Panc1 (cell line): ENCODE data around the gene CEACAM5. TPM values are rescaled to one million over a fixed set of nuclear protein-coding genes. Genes with fewer than 3 reads are reported as not detected.

Source experiments
- ATAC-seq: fragments of 200-7000 bp; cut with Tn5 transposase; 2 replicates; pipeline ENCODE4 v1.9.1; 2020; ENCODE audit warnings: mild to moderate bottlenecking, moderate library complexity
- BruUV-seq: library from RNA; stranded (reverse); fragments of 400-500 nt; replicated peaks from 2 replicates; lab custom pipeline; 2021; lab: Mats Ljungman, UMichigan
- CTCF ChIA-PET: fragments of 300-600 bp; sonication (Branson Sonifier 250); formaldehyde crosslinking; loops from one replicate; lab custom pipeline; 2022; ENCODE audit warnings: antibody characterized with exemption; lab: Charles Lee
- POLR2A ChIA-PET: fragments of 300-600 bp; sonication (Branson Sonifier 250); formaldehyde crosslinking; loops from one replicate; lab custom pipeline; 2022; ENCODE audit warnings: antibody characterized with exemption; lab: Charles Lee
- DNase-seq: peaks from one replicate; pipeline ENCODE4 v3.0.0-alpha.2; 2010; ENCODE audit warnings: low read depth, low spot score
- H3K27ac ChIP-seq: 2 replicates; pipeline ENCODE4 v1.5.1; 2011; ENCODE audit warnings: mild to moderate bottlenecking, low read length, inconsistent platforms
- H3K27me3 ChIP-seq: fragments of 200-500 bp; sonication (Bioruptor generic); 2 replicates; pipeline ENCODE4 v1.6.0; 2014; ENCODE audit warnings: low read length, inconsistent platforms; ENCODE audit not compliant: control insufficient read depth, insufficient read depth
- H3K36me3 ChIP-seq: fragments of 200-500 bp; sonication (Bioruptor generic); 2 replicates; pipeline ENCODE4 v1.5.1; 2014; ENCODE audit warnings: inconsistent platforms, mild to moderate bottlenecking, low read length, moderate library complexity; ENCODE audit not compliant: control insufficient read depth, insufficient read depth
- H3K4me1 ChIP-seq: 2 replicates; pipeline ENCODE4 v1.5.1; 2011; ENCODE audit warnings: inconsistent platforms, mild to moderate bottlenecking, low read length, moderate library complexity; ENCODE audit not compliant: control insufficient read depth, insufficient read depth
- H3K4me3 ChIP-seq, 2 experiments: 2 replicates each; pipeline ENCODE4 v1.5.1; 2011 to 2012; ENCODE audit warnings: low read depth in 2 of 2, low read length in 2 of 2, mild to moderate bottlenecking in 2 of 2, inconsistent platforms in 1 of 2, moderate library complexity in 1 of 2
- H3K9me3 ChIP-seq: fragments of 200-500 bp; sonication (Bioruptor generic); 2 replicates; pipeline ENCODE4 v1.5.1; 2014; ENCODE audit warnings: low read depth, mild to moderate bottlenecking, inconsistent platforms, low read length, moderate library complexity; ENCODE audit not compliant: control insufficient read depth, insufficient read depth
- CTCF ChIP-seq: fragments of 450-650 bp; IDR thresholded peaks from 2 replicates; pipeline ENCODE4 v1.5.1; 2017; ENCODE audit warnings: mild to moderate bottlenecking
- TCF7L2 ChIP-seq: IDR thresholded peaks from 2 replicates; pipeline ENCODE4 v1.6.1; 2011; ENCODE audit warnings: mild to moderate bottlenecking, low read depth, low read length, inconsistent platforms
- in situ Hi-C: cut with HindIII; loops from 2 replicates; pipeline ENCODE4 v1.10.0; 2016; ENCODE audit warnings: low sequenced_read_pairs, low pct_unique_long_range_greater_than_20kb
- intact Hi-C: fragments of 100-400 bp; cut with micrococcal nuclease; formaldehyde crosslinking; loops from one replicate; pipeline ENCODE4 v1.10.0; 2022; ENCODE audit not compliant: unreplicated experiment
- total RNA-seq: library from RNA; stranded (reverse); gene quantifications from one replicate; pipeline ENCODE4 v1.2.1, GENCODE V29; 2021; ENCODE audit not compliant: unreplicated experiment
- TF ChIP-seq, protein P1 (sequence below), 2 experiments: IDR thresholded peaks; 2 replicates each; pipeline ENCODE4 v1.6.1; 2011 to 2012; ENCODE audit warnings: low read depth in 2 of 2, control low read depth in 1 of 2, low read length in 1 of 2, mild to moderate bottlenecking in 1 of 2, moderate library complexity in 1 of 2; ENCODE audit not compliant: insufficient read depth in 1 of 2

The CEACAM5 gene
- total RNA-seq, 1 experiment from 2014 or later, result 0.51 TPM

DNA sequence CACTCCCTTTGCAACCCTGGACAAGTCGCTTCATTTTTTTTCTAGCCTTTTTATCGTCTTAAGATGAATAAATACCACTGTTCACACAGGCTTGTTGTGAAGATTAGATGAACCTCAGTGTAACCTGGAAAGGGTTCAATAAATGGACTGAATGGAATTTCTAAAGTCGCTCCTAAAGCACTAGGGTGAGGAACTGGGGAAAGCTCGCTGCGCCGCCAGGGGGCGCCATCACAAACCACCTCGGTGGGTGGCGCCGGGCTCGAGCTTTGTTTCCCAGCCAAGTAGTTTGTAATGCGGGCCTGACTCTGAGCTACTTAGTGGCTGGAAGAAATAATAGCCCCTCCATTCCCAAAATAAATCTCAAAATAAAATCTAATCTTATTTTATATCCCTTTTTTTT lies 44.7 kb downstream of the CEACAM5 start:
- Histone ChIP-seq H3K4me3 (no peak overlapping the region), H3K9me3 (no peaks in the 10 kb centered on the region), H3K36me3 (no peaks in the 10 kb centered on the region), H3K4me1 (no peaks in the 10 kb centered on the region), H3K27ac (no peak overlapping the region), H3K27me3 (no peaks in the 10 kb centered on the region; the same call in 1 of the 2 replicates)
- CTCF ChIA-PET, result interaction anchor here (0.7 to 1.1 kb wide), 7 partner anchors 23 to 483 kb away, joined by 3 to 7 read pairs (median 4); no protein-coding TSS in a partner anchor
- POLR2A ChIA-PET, result no interaction called here
- 0 out of 2 replicates have a peak, but pooled peaks have one; percentile 54 for ATAC-seq
- intact Hi-C loops, result loop anchor here (5.0 kb wide), 1 partner anchor 34 kb away; no protein-coding TSS in a partner anchor
- no peak for DNase-seq
- TF ChIP-seq TCF7L2 (no peak), CTCF (peak; percentile 70)
- no TSS peak for BruUV-seq
- in situ Hi-C loops, result no loop called here

- CTCF ChIA-PET, result interaction anchor here (1.1 kb wide), 1 partner anchor 67 kb away, joined by 4 read pairs; no protein-coding TSS in a partner anchor
- Histone ChIP-seq H3K27ac (no peak overlapping the region), H3K36me3 (no peaks in the 10 kb centered on the region), H3K4me1 (no peaks in the 10 kb centered on the region), H3K27me3 (no peaks in the 10 kb centered on the region; the same call in 1 of the 2 replicates), H3K9me3 (no peaks in the 10 kb centered on the region), H3K4me3 (no peak overlapping the region)
- TF ChIP-seq CTCF, result peak; percentile 80
- TF ChIP-seq, protein P1, sequence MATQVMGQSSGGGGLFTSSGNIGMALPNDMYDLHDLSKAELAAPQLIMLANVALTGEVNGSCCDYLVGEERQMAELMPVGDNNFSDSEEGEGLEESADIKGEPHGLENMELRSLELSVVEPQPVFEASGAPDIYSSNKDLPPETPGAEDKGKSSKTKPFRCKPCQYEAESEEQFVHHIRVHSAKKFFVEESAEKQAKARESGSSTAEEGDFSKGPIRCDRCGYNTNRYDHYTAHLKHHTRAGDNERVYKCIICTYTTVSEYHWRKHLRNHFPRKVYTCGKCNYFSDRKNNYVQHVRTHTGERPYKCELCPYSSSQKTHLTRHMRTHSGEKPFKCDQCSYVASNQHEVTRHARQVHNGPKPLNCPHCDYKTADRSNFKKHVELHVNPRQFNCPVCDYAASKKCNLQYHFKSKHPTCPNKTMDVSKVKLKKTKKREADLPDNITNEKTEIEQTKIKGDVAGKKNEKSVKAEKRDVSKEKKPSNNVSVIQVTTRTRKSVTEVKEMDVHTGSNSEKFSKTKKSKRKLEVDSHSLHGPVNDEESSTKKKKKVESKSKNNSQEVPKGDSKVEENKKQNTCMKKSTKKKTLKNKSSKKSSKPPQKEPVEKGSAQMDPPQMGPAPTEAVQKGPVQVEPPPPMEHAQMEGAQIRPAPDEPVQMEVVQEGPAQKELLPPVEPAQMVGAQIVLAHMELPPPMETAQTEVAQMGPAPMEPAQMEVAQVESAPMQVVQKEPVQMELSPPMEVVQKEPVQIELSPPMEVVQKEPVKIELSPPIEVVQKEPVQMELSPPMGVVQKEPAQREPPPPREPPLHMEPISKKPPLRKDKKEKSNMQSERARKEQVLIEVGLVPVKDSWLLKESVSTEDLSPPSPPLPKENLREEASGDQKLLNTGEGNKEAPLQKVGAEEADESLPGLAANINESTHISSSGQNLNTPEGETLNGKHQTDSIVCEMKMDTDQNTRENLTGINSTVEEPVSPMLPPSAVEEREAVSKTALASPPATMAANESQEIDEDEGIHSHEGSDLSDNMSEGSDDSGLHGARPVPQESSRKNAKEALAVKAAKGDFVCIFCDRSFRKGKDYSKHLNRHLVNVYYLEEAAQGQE (IDR thresholded peaks at IDR 0.05; ENCODE audit: insufficient read depth in 1 of 2, low read depth in 2 of 2, low read length in 1 of 2), result no peak
- ATAC-seq, result peak; percentile 92
- intact Hi-C loops, result loop anchor here (5.0 kb wide), 1 partner anchor 33 kb away; no protein-coding TSS in a partner anchor
- in situ Hi-C loops, result no loop called here
- no peak for DNase-seq
- no TSS peak for BruUV-seq
- POLR2A ChIA-PET, result no interaction called here
Observed at GRCh38 chr19:41753936-41754529, 45.6 kb downstream of the CEACAM5 start.
